Measurements from ENCODE around the gene LIN7A. TPM values are rescaled to one million over a fixed set of nuclear protein-coding genes. Genes with fewer than 3 reads are reported as not detected.

The LIN7A gene
- total RNA-seq, 1 experiment from 2014 or later = 1.9 TPM

DNA sequence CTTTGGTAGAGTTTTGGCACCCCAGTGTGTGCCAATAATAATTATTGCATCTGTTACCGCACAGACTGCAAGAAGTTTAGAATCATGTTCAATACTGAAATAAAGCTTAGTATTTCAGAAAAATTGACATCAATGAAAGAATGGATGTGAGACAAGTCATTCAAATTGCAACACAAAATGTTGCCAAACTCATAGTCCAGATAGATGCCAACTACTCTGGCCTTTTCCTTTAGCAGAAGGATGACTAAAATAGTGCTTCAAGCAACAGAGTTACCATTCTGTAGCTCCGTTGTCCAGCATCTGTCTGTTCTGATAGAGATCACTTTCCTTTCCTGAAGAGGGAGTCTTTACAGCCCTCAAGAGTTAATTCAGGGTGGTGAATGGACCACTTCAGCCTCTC, 77.5 kb downstream of the LIN7A start:
- no peak for DNase-seq (ENCODE audit: low read depth)

DNA sequence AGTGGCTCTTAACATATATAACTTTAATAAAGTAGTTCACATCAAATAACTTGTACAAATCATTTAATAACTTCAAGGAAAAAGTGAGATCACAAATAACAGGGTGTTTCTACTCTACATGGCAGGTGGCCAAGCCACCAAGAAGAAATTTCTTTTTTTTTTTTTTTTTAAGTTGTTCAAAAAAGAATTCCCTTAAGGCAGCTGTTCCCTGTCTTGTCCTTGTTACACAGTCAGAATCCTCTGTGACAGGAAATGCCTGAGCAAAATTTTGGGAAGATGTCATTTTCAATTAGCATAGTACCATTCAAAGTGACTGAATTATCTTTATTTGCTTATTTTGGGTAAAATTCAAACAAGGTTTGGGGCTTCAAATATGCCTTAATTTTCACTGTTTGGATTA, 79.4 kb downstream of the LIN7A start:
- DNase-seq (ENCODE audit: low read depth) = no peak

DNA sequence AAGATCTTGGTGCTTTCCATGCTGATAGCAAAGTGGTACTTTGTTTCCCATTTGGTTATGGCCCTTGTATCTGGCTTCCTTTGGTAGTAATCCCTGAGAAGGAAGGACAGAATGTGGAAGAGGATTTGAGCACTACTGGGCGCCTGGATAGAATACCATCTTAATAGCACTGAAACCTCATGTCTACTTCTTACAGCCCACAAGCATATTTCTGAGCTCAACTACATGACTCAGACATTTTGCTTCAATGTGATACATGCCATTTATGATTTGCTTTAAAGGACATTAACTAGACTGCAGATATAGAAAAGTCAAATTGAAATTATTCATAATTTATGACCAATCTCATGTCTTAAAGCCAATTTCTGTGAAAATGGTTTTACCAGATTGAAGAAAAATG, 80.4 kb downstream of the LIN7A start:
- no peak for DNase-seq (ENCODE audit: low read depth)

DNA sequence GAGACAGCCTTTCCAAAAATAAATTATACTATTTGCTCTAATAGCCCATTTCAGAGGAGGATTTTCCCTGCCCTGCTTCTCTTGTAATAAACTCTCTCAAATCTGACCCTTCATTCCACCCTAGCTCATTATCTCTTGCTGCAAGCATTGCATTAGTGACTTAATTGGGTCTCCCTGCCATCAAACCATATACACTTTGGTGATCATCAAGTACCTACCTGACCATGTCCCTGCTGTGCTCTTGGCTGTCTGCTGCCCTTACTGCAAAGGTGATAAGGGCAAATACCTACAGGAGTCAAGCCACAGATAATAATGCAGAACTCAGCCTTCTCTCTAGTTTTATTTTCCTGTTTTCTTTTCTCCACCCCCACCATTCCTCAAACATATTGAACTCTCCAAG, 88.4 kb downstream of the LIN7A start:
- DNase-seq (ENCODE audit: low read depth) = no peak

DNA sequence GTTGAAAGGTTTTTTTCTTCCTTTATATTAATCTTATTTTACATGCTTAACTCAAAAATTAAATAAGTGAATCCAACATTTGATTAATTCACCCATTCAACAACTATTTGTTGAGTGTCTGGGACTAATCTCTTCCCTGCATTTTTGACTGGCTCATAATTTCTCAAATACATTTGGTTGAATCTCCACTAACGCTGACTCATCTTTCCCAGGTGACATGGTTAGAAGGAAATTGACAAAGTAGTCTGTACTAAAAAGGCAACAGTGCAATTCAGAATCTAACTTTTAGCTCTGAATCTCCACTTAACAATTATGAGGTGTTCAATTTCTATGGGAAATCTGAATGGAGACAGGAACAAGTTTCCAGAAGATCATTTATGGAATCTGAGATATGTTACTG, 88.9 kb downstream of the LIN7A start:
- no peak for DNase-seq (ENCODE audit: low read depth)

DNA sequence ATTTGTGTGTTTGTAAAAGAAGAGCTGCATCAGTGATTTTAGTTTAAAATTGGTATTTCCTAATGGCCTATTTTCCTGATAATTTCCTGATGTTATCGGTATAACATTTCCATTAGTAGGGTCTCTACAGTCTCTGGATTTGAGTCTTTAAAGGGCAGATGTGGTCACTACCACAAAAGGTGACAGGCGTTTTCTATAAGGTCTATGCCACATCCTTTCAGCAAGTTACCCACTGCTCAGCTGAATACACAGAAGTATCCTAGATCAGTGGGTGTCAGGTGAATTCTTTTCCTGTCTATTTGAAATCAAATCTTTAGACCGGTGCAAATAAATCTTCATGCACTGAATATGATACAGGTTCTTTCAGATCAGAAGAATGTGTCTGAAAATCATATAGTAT, 90.2 kb downstream of the LIN7A start:
- DNase-seq (ENCODE audit: low read depth) = no peak

DNA sequence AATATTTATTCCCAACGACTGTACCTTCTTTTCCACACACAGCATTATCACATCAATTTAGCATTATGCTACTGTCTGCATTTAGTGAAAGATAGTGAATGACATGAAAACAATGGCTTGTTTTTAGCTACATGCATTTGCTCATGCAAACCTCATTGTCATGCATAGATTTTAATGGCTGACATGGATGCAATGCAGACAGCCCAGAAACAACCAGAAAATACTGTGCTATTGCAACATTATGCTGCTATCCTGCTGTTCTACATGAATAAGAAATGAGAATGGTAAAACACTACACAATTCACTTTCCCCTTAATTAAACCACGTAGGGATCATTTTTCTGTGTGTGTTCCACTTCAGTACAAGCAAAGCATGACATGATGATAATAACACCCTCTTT, 90.8 kb downstream of the LIN7A start:
- DNase-seq (ENCODE audit: low read depth) = no peak

DNA sequence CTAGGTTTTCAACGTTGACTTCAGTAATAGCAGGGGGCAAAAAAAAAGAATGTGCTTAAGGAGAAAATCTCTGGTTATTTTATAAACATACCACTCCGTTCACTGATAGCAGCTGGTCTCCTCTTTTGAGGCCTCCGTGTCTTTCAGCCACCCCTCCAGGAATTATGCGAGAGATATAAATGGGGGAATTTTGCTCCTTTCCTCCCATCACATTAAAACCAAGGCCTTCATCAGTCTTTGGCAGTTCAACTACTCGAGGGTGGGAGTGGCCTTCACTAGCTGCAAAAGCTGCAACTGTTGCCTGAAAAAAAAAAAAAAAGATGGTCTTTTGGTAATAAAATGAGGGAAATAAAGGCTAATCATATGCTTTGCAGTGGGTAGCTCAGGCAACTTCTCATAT, 92.1 kb downstream of the LIN7A start:
- no peak for DNase-seq (ENCODE audit: low read depth)

DNA sequence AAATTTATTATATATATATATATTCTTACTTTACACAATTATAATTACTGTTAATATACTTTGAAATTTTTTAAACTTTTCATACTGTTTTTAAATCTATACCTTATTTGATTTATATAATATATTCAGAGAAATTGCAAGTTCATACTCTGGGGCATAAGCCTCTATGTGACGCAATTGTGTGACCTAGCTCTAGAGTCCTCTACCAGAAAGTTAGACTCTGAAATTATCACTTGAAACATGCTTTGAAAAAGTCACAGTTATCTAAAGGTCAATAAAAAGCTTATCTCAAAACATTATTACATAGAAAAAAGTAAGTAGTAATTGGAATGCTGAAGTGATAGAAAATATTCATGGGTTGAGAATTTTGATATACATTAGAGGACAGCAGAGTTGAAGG, 93.8 kb downstream of the LIN7A start:
- no peak for DNase-seq (ENCODE audit: low read depth)

DNA sequence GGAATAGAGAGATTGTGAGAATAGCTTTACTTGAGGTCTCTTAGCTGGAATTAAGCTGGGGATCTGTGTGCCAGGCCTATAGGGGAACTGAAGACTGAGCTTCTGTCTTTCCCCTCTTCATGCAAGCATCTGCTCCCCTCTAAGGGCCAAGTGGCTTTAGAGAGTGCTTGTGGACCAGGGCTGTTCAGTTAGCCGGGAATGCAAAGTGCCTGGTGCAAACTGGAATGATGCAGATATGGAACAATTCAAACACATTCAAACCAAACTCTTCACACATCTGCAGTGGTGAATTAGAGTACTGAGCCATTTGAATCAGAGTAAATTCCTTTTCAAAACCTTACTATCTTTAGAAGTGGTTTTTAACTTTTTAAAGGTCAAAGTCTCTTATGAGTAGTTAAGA, 99.0 kb downstream of the LIN7A start:
- DNase-seq (ENCODE audit: low read depth) = no peak

DNA sequence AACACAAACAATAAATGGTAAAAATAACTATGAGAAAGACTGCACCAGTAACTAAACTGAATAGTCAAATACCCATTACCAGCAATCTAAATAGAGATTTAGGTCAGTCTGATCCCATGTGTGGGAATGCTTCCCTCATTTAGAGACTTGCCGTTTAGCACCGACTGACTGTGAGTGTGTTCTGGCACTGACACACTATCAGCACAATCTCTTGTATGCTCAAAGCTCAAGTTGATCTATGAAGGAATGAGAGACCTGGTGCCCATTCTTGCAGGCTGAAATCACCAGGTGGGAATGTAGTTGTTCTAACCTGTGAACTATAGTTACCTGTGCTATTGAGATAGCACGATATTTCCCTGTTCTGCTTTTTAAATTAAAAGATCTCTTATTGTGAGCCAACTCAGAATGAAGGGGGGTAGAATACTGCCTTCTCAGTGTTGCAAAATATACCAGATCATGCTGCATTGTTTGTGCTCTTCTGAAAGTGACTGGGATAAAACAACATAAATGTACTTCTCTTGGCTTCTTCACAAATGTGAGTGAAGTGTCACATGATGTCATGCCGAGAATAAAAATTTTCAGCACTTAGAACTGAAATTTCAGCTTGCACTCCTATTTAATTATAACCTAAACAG, 99.6 kb downstream of the LIN7A start:
- DNase-seq (ENCODE audit: low read depth) = no peak

DNA sequence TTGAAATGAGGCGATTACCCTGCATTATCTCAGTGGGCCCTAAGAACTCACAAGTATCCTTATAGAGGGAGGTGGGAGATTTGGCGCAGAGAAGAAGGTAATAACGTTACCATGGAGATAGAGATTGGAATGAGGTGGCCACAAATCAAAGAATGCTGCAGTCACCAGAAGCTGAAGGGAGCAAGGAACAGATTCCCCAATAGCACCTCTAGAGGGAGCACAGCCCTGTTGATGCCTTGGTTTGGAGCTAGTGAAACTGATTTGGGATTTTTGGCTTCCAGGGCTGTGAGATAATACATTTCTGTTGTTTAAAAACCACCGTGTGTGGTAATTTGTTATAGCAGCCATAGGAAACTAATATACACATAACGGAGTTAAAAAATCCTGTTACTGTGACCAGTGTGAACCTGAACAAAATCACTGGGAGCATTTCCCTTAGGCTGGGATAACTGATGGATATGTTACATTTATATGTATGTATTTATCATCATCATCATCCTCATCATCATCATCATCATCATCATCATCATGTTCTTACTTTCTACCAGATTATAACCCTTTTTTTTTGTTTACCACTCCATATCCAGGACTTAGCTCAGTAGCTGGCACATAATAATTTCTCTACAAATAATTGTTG, 100.3 kb downstream of the LIN7A start:
- peak; percentile 47 for DNase-seq (ENCODE audit: low read depth)

DNA sequence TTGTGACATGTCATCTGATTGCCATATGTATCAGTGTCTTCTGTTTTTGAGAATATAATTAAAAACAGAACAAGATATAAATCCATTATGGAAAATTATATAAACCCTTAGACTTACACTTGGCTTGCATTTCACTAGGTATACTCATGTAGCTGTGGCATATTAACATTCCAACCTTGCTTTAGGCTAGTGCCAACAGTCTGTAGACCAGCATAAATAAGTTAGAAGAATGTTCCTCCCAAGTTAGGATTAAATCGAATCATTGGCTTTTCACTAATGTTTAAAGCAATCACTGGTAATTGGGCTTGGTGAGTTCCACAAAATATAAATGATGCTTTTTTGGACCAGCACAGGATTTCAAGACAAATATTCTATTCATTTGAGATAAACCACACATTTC, 103.0 kb downstream of the LIN7A start:
- DNase-seq (ENCODE audit: low read depth) = no peak

DNA sequence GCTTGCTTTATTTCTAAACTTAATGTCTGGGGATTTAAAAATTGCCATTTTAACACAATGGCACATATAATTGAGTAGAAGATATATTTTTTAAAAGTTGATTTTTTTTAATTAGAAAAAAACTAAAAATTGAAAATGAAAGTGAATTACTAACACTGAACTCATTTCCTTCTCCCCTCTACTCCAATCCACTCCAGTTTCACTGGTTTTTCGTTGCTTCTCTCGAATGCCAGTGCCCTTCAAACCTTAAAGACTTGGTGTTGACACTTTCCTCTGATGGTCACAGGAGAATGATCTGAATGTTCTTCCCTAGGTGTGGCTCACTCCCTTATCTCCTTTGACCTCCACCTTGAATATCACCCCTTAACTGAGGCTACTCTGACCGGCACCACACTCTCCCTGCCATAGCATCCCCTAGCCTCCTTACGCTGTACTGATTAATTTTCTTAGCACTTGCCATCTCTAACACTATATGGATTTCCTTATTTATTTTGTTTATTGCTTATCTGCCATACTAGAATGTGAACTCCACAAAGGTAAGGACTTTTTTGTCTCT, 107.1 kb downstream of the LIN7A start:
- no peak for DNase-seq (ENCODE audit: low read depth)

DNA sequence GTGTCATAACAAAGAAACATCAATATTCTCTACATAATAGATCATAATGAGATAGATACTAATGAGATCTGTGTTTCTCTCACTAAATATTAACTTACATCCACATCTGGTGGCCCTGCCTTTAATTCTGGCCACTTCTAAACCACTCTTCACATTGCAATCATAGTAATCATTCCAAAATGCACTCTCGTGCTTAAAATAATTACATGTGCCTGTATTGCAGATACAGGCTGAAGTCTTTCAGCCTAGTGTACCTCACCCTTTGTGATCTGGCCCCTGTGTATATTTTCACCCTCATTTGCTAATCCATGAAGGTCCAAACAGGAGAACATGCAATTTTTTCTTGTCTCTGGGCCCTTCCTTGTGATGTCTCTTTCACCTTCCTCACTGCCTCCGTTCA, 108.0 kb downstream of the LIN7A start:
- DNase-seq (ENCODE audit: low read depth) = no peak

DNA sequence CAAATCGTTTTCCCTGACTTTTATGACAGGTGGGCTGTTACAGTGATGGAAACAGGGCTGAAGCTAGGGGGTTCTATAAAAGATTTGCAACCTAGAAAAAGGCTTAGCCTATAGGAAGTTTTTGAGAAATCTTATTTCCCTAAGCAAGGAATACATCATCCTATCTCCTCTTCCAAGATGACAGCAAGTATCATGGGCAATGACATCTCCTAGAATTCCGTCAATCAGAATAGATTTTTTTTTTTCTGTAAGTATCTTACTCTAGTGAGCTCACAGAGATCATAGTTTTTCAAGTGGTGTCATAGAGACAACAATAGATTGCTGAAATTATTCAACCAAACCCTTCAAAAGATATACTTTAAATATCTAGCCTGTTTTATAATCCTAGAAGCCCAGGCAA, 112.2 kb downstream of the LIN7A start:
- DNase-seq (ENCODE audit: low read depth) = no peak

DNA sequence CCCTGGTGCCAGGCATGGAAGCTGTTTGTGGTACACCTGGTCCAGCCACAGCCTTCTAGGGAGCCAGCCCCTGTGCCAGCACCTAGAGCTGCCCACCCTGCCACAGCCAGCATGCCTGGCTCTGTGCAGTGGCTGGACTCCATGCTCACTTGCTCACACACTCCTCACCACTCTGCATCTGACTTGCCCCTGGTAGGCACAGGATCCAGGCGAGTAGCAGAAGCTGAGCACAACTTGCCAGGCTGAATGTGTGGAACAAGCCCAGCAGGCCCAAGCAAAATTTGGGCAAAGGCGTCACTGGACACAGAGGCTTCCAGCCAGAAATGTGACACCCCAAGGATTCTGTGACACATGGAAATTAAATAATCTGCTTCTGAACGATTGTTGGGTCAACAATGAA, 114.3 kb downstream of the LIN7A start:
- DNase-seq (ENCODE audit: low read depth) = no peak

DNA sequence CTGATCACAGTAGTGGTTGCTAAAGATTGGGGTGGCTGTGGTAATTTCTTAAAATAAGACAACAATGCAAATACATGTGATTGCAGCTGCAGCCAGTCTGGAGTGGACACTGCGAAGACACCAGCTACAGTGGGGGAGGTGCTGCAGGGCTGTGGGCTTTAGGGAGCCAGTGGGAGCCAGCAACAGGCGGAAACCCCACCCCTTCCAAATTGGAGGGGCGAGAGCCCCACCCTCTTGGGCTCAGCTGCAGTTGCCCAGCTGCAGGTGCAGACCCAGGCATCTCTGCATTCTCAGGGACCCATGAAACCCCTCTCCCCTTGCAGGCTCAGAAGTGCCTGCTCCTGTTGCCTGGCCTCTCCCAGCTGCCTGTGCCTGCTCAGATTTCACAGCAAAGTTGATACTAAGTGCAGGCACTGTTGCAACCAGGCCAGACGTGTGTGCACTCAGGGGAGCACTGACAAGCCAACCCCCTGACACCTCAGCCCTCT, 116.2 kb downstream of the LIN7A start:
- no peak for DNase-seq (ENCODE audit: low read depth)

DNA sequence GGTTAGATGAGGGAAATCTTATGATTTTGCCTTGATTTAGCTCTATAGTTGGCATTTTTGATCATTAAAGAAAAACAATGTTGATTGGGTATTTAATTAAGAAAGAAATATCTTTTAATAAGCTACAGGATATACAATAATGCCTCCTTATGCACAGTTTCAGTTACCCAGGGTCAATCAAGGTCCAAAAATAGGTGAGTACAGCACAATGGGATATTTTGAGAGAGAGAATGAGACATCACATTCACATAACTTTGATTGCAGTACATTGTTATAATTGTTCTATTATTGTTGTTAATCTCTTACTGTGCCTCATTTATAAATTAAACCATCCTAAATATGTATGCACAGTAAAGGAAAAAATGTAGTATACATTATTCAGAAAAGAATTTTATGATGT, 118.9 kb downstream of the LIN7A start:
- no peak for DNase-seq (ENCODE audit: low read depth)

DNA sequence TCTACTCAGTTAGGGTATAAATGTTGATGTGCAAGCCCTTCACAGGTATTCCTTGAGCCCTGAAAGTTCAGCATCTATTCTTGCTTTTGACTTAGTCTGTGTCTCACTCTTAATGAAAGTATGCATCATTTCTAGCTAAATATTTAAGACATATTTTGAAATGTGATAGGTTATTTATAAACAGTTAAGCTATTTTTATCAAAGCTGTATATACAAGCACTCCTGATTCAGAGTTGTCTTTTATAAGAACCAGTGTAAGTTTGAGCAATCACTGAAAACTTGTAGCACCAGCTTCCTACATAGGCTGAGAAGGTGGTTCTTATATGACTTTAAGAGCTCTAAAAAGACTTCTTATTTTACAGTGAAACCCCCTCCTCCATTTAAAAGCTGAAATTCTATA, 122.4 kb downstream of the LIN7A start:
- DNase-seq (ENCODE audit: low read depth) = no peak

DNA sequence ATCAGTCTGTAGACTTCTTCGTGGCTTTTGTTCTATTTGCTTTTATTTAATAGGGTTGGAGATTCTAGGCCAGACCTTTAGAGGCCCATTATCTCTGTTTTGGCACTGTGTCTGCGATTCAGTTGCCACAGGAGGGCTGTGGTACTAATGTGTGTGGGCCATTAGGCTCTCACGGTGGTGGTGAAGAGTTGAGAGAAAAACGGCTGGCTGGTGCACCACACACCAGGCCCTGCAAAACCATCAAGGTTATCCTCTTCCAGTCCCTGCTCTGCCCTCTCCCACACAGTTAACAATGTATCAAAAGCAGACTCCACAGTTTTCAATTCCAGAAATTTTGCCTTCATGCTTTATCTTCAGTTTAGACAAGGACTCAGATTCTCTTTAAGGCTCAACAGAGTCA, 123.3 kb downstream of the LIN7A start:
- DNase-seq (ENCODE audit: low read depth) = no peak

DNA sequence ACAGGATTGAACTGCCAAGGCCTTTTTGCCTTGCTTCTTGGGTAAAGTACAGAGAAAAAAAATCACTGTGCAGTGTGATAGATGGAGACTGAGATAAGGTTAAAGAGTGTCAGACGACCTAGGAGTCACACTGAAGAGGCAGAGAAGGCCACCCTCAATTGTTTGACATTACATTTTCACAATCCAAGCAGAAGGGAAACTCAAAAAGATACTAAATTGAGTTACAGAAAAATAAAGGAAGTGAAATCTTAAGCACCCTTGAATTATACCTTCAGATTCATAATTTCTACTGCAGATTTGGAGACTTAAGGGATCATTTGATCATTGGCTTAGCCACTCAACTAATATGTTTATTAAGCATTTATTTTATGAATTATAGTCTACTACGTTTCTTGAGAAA, 123.9 kb downstream of the LIN7A start:
- DNase-seq (ENCODE audit: low read depth) = no peak

DNA sequence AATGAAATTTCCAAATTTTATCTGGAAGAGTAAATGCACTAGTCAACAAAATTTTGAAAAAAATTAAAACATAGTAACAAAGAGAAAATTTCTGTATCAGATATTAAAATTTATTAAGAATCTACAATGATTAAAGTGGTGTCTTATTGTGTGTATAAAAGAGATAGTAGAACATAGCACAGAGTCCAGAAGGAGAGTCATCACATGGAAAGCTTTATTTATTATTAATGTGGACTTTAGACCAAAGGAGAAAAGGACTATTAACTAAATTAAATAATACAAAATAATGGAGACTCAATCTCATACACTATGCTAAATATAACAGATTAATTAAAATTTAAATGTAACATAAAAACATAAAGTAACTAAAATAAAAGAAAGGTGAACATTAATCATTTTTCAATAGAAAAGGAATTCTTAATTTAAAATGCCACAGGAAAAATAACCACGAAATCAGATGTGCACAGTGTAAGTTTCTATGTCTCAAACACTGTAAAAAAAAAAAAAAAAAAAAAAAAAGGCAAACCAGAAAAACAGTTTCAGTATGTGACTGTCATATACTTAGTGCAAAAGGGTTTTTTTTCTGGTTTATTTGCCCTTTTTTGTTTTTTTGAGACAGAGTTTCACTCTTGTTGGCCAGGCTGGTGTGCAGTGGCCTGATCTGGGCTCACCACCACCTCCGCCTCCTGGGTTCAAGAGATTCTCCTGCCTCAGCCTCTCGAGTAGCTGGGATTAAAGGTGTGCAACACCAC, 125.6 kb downstream of the LIN7A start:
- DNase-seq (ENCODE audit: low read depth) = no peak
